GM19468 (cell line): ENCODE data around the gene IQCK.

Experiments
- ATAC-seq: cut with Tn5 transposase; IDR thresholded peaks from one replicate; pipeline ENCODE4 v1.9.1; 2021; ENCODE audit warnings: mild to moderate bottlenecking, moderate library complexity, moderate number of reproducible peaks; ENCODE audit not compliant: unreplicated experiment; ENCODE audit errors: extremely low read depth

IQCK gene

GRCh38 chr16:19698480-19699465, 19.3 kb upstream of the IQCK start:
- no peak for ATAC-seq

- no peak for ATAC-seq
These were observed 18.6 kb upstream of the IQCK start for GRCh38 chr16:19699472-19699871.

- ATAC-seq = no peak
These were observed 17.7 kb upstream of the IQCK start for GRCh38 chr16:19700319-19700781.

GRCh38 chr16:19701091-19701490, 17.0 kb upstream of the IQCK start:
- ATAC-seq = no peak

- ATAC-seq = no peak
These were observed 14.7 kb upstream of the IQCK start for GRCh38 chr16:19703172-19703889.

- ATAC-seq = no peak
These were observed 13.5 kb upstream of the IQCK start for GRCh38 chr16:19704321-19705145.

- ATAC-seq = no peak
These were observed 12.9 kb upstream of the IQCK start for GRCh38 chr16:19705146-19705501.

GRCh38 chr16:19705843-19706242, 12.2 kb upstream of the IQCK start:
- no peak for ATAC-seq

GRCh38 chr16:19706846-19707245, 11.2 kb upstream of the IQCK start:
- ATAC-seq = no peak

- ATAC-seq = no peak
These were observed 10.3 kb upstream of the IQCK start for GRCh38 chr16:19707569-19708295.

GRCh38 chr16:19708296-19709205, 9.5 kb upstream of the IQCK start:
- no peak for ATAC-seq

GRCh38 chr16:19709381-19710136, 8.5 kb upstream of the IQCK start:
- no peak for ATAC-seq

GRCh38 chr16:19710191-19710908, 7.7 kb upstream of the IQCK start:
- ATAC-seq = no peak

GRCh38 chr16:19710991-19711545, 7.0 kb upstream of the IQCK start:
- ATAC-seq = no peak

- no peak for ATAC-seq
These were observed 6.4 kb upstream of the IQCK start for GRCh38 chr16:19711643-19712042.

- no peak for ATAC-seq
These were observed 5.5 kb upstream of the IQCK start for GRCh38 chr16:19712418-19713058.

- no peak for ATAC-seq
These were observed 4.4 kb upstream of the IQCK start for GRCh38 chr16:19713697-19714096.
